C4-2B (cell line): ENCODE measurements around the gene WDR59.

Source experiments
- ZFX ChIP-seq: fragments of 450-650 bp; IDR thresholded peaks from 2 replicates; pipeline ENCODE4 v1.6.1; 2017
- TF ChIP-seq, protein P1 (sequence below): fragments of 450-650 bp; conservative IDR thresholded peaks from 2 replicates; pipeline ENCODE4 v1.5.1; 2017; ENCODE audit warnings: mild to moderate bottlenecking

DNA sequence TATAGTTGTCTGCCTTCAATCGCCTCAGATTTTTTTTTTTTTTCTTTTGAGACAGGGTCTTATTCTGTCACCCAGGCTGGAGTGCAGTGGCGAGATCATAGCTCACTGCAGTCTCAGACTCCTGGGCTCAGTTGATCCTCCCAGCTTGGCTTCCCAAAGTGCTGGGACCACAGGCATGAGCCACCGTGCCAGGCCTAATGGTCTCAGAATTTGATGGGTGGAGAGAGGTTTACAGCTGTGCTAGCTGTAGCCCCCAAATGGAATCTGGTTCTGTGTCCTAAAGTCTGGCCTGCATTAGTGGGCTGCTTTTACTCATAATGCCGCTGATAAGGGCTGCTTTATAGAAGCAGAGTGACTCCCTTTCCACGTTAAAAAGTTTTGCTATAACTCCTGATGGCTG is 19.0 kb upstream of the WDR59 start:
- TF ChIP-seq, protein P1, sequence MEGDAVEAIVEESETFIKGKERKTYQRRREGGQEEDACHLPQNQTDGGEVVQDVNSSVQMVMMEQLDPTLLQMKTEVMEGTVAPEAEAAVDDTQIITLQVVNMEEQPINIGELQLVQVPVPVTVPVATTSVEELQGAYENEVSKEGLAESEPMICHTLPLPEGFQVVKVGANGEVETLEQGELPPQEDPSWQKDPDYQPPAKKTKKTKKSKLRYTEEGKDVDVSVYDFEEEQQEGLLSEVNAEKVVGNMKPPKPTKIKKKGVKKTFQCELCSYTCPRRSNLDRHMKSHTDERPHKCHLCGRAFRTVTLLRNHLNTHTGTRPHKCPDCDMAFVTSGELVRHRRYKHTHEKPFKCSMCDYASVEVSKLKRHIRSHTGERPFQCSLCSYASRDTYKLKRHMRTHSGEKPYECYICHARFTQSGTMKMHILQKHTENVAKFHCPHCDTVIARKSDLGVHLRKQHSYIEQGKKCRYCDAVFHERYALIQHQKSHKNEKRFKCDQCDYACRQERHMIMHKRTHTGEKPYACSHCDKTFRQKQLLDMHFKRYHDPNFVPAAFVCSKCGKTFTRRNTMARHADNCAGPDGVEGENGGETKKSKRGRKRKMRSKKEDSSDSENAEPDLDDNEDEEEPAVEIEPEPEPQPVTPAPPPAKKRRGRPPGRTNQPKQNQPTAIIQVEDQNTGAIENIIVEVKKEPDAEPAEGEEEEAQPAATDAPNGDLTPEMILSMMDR, result no peak
- no peak for TF ChIP-seq ZFX
